Fibroblast of skin of right biceps (primary cell): ENCODE data around the gene ZNF710.

Source experiments
- DNase-seq: peaks from one replicate; pipeline ENCODE4 v3.0.0-alpha.2; 2013

The ZNF710 gene

GRCh38 chr15:90040618-90041017, 39.5 kb downstream of the ZNF710 start:
- no peak for DNase-seq

GRCh38 chr15:90042356-90042755, 41.2 kb downstream of the ZNF710 start:
- no peak for DNase-seq

DNA sequence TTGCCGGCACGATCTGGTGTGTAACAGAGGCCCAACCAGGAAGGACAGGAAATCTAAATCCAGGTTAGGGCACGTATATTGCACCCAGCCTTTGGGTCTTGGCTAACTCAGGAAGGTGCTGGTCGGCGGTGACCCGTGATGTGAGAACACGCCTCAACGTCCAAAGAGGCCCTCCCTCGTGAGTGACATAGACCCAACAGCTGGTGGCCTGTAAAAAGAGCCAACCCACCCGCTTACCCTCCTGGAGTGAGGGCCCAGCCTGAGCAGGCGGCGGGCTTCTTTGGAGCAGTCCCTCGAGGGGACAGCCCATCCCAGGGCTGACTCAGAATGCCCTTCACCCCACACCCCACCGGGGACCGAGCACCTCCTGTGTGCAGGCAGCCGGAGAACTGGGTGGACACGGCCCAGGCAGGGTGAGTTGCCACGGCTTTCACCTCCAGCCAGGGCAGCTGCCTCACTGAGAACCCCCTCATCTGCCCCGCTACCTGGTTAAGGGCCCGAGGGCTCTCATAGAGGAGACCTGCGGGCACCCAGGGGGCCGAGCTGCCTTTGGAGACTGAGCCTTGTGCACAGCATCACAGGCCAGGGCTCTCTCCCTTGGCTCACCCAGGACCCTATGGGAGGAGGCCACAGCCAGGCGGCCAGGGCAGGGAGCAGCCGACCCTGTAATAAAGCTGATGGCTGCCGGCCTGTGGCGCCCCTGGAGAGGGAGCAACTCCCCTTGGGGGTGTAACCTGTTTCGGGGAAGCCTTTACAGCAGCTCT, 41.8 kb downstream of the ZNF710 start:
- DNase-seq, result no peak

- no peak for DNase-seq
Measured at GRCh38 chr15:90043530-90044010, 42.4 kb downstream of the ZNF710 start.

GRCh38 chr15:90044191-90044590, 43.1 kb downstream of the ZNF710 start:
- no peak for DNase-seq

DNA sequence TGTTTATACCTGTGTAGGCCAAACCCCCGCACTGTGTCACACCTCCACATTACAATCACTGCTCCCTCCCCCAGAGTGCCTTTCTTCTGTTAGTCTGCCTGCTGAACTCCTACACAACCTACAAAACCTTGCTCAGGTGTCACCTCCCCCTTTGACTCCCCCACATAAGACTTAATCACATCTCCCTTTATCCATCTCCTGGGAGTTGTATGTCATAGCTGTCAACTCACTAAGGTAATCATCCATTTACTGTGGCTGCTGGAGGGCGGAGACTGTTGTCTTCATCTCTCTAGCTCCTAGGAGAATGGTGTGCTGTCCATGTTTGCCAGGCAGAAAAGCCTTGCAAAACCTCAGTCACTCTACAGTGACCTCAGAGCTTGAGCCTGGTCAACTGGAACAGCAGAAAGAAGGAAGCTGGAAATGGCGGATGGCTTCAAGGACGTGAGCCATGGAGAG, 43.8 kb downstream of the ZNF710 start:
- DNase-seq, result no peak

DNA sequence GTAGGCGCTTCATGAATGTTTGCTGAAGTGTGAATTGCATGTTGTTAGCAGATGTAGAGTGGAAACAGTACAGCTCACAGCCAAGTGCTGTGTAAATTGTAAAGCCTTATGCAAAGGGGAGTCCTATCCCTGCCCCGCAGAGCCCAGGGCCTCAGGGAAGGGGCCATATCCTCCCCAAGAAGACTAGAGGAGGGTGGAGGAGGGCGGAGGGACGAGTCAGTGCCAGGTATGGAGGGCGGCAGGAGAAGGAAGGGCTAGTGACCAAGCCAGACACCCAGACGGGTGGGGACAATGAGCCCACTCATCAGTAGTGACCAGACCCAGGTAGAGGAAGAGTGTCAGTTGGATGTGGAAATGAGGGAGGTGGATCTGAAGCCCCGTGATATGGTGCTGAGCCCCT, 45.2 kb downstream of the ZNF710 start:
- DNase-seq, result no peak

DNA sequence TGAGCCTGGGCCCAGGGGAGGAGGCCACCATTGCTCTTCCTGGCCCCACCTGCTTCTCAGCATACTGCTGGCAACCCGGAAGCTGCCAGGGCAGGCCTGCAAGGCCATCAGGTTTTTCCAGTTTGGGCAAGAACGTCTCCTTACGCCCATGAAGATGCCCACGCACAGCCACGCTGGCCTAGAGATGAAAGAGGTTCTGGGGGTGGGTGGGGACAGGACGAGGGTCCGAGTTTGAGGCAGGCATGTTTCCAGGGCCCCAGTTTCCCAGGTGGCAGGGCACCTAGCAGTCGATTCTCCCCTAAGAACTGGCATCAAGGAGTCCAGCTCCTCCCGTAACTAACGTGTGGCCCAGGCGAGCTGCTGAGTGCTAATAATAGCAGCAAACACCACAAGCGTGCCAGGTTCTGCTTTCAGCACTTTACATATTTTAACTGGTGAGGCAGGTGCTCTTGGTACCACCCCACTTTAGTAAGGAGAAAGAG, 45.8 kb downstream of the ZNF710 start:
- no peak for DNase-seq

- no peak for DNase-seq
Measured at GRCh38 chr15:90047956-90048575, 46.9 kb downstream of the ZNF710 start.

GRCh38 chr15:90049030-90049429, 47.9 kb downstream of the ZNF710 start:
- no peak for DNase-seq

GRCh38 chr15:90049666-90050604, 48.8 kb downstream of the ZNF710 start:
- no peak for DNase-seq

- DNase-seq, result no peak
Measured at GRCh38 chr15:90051874-90052273, 50.8 kb downstream of the ZNF710 start.

DNA sequence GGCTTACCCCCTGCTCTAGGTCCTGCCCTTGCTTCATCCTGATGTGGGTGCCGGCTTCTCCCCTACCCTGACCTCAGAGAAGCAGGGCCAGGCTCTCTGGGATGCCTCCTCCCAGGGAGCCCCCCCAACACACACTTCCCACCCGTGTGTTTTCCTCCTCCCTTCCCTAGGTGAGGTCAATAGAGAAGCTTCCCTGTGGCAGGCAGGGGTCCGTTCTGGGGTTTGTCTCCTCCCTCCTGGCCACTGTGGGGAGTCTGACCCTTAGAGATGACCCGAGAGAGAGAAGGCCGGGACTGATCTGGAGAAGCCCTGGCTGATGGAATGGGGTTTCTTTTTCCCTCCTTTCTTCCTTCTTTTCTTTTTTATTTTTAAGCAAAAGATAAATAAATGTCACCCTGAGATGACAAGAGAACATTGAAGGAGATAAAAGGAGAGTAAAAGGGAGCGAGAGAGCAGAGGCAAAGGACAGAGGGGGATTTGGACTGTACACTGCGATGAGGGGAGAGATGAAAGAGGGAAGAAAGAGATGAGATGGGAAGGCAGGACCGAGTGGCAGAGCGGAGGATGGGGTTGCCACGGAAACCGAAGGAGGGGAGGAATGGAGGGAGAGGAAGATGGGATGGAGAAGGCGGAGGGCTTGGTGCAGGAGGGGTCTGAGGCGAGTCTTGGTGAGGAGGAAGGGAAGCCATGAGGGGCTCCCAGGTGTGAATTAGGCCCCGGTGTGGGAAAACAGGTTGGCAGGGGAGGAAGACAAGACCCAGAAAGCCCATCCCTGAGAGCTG, 52.8 kb downstream of the ZNF710 start:
- no peak for DNase-seq

DNA sequence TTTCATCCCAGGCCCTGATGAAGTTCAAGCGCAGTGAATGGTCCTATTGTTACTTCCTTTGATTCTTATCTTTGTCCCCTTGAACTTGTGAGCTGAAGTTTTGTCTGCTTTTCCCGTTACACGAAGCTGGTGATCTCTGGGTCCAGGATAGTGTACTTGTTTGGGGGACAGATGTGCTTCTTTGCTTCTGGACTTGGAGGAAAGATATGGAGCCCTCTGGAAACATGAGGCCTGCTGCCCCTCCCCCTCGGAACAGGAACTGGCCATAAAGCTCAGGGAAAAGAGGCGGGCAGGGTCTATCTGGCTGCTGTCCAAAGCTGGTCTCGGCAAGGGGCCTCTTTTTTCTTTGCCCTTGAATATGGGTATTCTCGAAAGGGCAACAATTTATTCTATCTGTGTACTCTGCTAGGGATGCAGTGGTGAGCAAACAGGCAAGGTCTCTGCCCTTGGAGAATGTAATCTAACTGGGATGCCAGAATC, 53.5 kb downstream of the ZNF710 start:
- no peak for DNase-seq

DNA sequence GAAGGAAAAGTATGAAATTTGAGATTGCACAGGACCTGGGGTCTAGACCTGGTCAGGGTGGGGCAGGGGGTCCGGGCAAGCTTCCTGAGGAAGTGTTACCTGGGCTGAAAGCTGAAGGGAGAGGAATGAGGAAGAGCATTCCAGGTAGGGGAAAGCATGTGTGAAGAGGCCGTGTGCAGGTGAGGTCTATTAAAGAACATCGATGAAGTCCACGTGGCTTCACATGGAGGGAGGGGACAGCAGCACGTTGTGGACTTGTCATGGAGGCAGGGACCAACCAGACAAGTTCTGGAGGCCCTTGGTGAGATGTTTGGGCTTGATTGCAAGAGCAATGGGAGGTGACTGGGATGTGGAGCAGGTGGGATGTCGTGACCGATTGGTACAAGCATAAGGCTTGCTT, 54.1 kb downstream of the ZNF710 start:
- DNase-seq, result no peak

DNA sequence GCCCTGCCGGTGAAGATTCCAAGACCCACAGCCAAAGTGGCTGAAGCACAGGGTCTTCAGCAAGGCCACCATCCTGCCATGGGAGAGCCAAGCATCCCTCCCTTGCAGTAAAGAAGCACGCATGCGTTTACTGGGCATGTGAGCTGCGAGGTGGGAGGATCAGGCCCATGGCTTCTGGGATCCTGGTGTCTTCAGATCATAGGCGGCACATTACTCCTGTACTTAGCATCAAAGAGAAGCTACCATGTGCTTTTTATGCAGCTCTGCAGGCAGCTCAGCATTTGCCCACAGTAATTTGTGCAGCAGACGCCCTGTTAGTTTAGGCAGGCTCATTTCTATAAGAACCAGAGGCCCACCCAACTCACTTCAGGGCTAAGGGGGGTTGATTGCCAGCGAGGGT, 55.4 kb downstream of the ZNF710 start:
- DNase-seq, result no peak

GRCh38 chr15:90058308-90058707, 57.2 kb downstream of the ZNF710 start:
- DNase-seq, result no peak

DNA sequence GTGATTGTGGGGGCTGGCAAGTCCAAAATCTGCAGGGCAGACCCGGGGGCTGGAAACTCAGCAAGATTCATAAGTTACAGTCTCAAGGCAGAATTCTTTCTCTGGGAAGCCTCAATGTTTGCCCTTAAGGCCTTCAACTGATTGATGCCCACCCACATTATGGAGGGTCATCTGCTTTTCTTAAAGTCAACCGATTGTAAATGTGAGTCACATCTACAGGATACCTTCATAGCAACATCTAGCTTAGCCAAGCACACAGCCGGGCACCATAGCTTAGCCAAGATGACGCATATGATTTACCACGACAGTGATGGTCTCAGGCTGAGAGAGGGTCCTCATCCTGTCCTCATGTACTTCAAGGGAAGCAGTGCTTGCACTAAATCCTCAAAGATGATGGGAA, 57.7 kb downstream of the ZNF710 start:
- no peak for DNase-seq

GRCh38 chr15:90059208-90059985, 58.3 kb downstream of the ZNF710 start:
- peak; percentile 34 for DNase-seq

DNA sequence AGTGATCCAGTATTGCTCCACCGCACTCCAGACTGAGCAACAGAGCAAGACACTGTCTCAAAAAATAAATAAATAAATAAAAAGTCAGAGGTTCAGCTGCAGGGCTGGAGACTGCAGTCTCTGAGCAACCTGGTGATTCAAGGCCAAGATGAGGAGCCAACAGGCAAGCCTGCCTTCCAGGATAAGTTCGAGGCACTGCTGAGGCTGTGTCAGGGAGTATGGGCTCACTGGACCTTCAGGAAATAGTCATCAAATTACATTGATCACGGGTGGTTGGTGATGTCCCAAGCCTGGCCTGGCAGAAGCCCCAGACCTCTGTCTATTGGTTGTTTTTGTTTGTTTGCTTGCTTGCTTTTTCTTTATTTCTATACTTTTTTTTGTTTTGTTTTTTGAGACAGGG, 59.7 kb downstream of the ZNF710 start:
- no peak for DNase-seq

DNA sequence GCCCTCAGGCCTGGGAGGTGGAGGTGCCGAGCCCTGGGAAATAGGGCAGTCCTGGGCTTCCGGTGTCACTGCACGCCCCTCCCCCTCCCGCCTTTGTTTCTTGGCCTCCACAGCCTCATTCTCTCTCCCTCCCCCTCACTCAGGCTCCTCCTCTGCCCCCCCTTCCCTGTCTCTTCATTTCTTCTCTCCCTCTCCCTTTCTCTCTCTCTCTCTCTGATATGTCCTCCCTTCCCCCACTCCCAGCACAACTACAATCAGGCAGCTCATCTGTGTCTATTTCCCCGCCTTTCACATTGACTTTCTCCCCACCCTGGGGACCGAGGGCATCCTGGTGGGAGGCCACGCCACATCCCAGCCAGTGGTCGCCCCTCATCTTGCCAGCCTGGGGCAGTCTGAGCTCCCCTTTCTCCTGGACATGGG, 60.9 kb downstream of the ZNF710 start:
- DNase-seq, result peak; percentile 59
